EL (cell line): Measurements from ENCODE around the gene DISP3.
A peak's percentile ranks its signal among the peaks of the same experiment; 100 is the strongest.

Experiments
- DNase-seq: peaks from one replicate; pipeline ENCODE4 v3.0.0-alpha.2; 2016

The DISP3 gene

GRCh38 chr1:11529763-11530730 is 51.1 kb downstream of the DISP3 start:
- DNase-seq = no peak

- DNase-seq = no peak
Observed at GRCh38 chr1:11530731-11531311, 51.9 kb downstream of the DISP3 start.

GRCh38 chr1:11531314-11531870 is 52.4 kb downstream of the DISP3 start:
- no peak for DNase-seq

- DNase-seq = no peak
Observed at GRCh38 chr1:11531943-11532342, 53.0 kb downstream of the DISP3 start.

- DNase-seq = no peak
Observed at GRCh38 chr1:11533790-11534787, 55.1 kb downstream of the DISP3 start.

GRCh38 chr1:11534846-11535245 is 55.9 kb downstream of the DISP3 start:
- no peak for DNase-seq

- no peak for DNase-seq
Observed at GRCh38 chr1:11535316-11535715, 56.4 kb downstream of the DISP3 start.

GRCh38 chr1:11535761-11536572 is 57.0 kb downstream of the DISP3 start:
- peak; percentile 6 for DNase-seq

- no peak for DNase-seq
Observed at GRCh38 chr1:11536573-11537379, 57.8 kb downstream of the DISP3 start.

- DNase-seq = no peak
Observed at GRCh38 chr1:11537380-11537764, 58.4 kb downstream of the DISP3 start.

- DNase-seq = no peak
Observed at GRCh38 chr1:11537854-11538591, 59.1 kb downstream of the DISP3 start.

GRCh38 chr1:11538886-11539285 is 59.9 kb downstream of the DISP3 start:
- DNase-seq = no peak

GRCh38 chr1:11539850-11540772 is 61.2 kb downstream of the DISP3 start:
- DNase-seq = no peak

- no peak for DNase-seq
Observed at GRCh38 chr1:11540773-11541160, 61.8 kb downstream of the DISP3 start.

GRCh38 chr1:11541236-11541635 is 62.3 kb downstream of the DISP3 start:
- no peak for DNase-seq

GRCh38 chr1:11541956-11542355 is 63.0 kb downstream of the DISP3 start:
- no peak for DNase-seq

GRCh38 chr1:11543392-11543791 is 64.4 kb downstream of the DISP3 start:
- no peak for DNase-seq

- no peak for DNase-seq
Observed at GRCh38 chr1:11543796-11544195, 64.8 kb downstream of the DISP3 start.

GRCh38 chr1:11546456-11546855 is 67.5 kb downstream of the DISP3 start:
- no peak for DNase-seq
